Subcutaneous adipose tissue (tissue), 4 donors: ENCODE measurements around the gene TNS4. TPM values are rescaled to one million over a fixed set of nuclear protein-coding genes. Genes with fewer than 3 reads are reported as not detected.

Experiments
- total RNA-seq, 4 donors: library from RNA; depleted of rRNA; stranded (reverse); fragments of >200 nt; gene quantifications; one replicate each; pipeline ENCODE4 v1.1.0, GENCODE V29; 2016
- TF ChIP-seq, protein P1 (sequence below): fragments of 450-650 bp; IDR thresholded peaks from one replicate; pipeline ENCODE4 v1.5.1; 2016; ENCODE audit warnings: low read depth, mild to moderate bottlenecking, control low read depth, antibody characterized with exemption, moderate library complexity

The TNS4 gene
- total RNA-seq, 4 donors from 2014 or later: not detected

GRCh38 chr17:40538936-40539705, 37.7 kb upstream of the TNS4 start:
- TF ChIP-seq, protein P1, sequence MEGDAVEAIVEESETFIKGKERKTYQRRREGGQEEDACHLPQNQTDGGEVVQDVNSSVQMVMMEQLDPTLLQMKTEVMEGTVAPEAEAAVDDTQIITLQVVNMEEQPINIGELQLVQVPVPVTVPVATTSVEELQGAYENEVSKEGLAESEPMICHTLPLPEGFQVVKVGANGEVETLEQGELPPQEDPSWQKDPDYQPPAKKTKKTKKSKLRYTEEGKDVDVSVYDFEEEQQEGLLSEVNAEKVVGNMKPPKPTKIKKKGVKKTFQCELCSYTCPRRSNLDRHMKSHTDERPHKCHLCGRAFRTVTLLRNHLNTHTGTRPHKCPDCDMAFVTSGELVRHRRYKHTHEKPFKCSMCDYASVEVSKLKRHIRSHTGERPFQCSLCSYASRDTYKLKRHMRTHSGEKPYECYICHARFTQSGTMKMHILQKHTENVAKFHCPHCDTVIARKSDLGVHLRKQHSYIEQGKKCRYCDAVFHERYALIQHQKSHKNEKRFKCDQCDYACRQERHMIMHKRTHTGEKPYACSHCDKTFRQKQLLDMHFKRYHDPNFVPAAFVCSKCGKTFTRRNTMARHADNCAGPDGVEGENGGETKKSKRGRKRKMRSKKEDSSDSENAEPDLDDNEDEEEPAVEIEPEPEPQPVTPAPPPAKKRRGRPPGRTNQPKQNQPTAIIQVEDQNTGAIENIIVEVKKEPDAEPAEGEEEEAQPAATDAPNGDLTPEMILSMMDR: no peak

- TF ChIP-seq, protein P1: no peak
These were observed 36.9 kb upstream of the TNS4 start for GRCh38 chr17:40538019-40538935.

- TF ChIP-seq, protein P1: no peak
These were observed 35.1 kb upstream of the TNS4 start for GRCh38 chr17:40536295-40537171.

DNA sequence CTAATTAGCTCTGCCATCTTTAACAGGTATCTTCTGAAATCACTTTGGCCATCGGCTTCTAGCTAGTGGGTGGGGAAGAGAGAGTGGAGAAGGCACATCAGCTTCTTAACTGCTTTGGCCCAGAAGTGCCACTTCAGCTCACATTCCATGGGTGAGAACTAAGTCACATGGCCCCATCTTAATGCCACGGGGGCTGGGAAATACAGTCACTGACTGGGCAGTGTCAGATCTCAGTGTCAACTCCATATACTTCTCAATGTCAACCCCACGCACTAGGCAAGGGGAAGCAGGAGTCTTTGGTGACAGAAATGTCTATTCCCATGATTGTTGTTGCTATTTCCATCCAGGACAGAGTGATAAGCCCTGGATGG, 34.5 kb upstream of the TNS4 start:
- TF ChIP-seq, protein P1: no peak

DNA sequence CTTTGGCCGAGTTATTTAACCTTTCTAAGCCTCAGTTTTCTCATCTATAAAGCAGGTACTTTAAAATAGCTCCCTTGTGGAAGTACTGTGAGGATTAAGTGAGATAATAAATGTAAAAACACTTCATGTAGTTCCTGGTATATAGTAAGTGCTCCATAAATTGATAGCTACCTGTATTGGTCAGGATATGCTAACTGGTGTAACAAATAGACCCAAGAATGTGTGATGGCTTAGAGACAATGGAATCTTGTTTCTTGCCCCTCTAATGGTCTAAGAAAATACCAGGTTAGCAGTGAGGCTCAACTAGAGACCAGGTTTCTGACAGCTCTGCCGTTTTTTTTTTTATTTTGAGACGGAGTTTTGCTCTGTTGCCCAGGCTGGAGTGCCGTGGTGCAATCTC, 34.0 kb upstream of the TNS4 start:
- TF ChIP-seq, protein P1: no peak

DNA sequence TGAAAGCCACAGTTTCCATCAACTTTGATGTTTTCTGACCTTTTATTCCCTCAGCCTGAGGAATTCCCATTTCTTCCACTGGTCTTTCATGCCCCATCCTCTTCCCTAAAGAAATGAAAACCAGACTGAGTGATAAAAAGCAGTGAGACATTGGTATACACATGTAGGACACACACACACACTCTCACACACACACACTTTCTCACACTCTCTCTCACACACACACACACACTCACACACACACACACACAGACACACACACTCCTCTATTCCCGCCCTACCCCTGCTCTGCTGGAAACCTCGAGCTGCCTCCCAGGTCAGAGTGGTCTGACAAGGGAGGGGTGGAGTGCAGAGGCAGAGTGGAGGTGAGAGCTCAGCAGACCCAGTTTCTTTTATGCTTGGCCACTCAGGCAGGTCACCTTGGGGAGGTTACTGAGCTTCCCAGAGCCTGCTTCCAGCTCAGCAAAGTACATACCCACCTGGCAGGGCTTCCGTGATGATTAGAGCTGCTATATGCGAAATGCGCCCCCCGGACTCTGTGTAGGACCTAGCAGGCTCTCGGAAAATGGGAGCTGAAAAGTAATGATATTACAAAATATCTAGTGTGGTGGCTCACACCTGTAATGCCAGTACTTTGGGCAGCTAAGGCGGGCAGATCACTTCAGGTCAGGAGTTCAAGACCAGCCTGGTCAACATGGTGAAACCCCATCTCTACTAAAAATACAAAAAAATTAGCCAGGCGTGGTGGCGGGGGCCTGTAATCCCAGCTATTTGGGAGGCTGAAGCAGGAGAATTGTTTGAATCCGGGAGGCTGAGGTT, 33.2 kb upstream of the TNS4 start:
- TF ChIP-seq, protein P1: no peak
